ENCODE results near the gene COBL. TPM values are rescaled to one million over a fixed set of nuclear protein-coding genes. Genes with fewer than 3 reads are reported as not detected.

Gene COBL
- total RNA-seq, 4 donors from 2014 or later: 5.9 to 21.3 (median 7.8) TPM

DNA sequence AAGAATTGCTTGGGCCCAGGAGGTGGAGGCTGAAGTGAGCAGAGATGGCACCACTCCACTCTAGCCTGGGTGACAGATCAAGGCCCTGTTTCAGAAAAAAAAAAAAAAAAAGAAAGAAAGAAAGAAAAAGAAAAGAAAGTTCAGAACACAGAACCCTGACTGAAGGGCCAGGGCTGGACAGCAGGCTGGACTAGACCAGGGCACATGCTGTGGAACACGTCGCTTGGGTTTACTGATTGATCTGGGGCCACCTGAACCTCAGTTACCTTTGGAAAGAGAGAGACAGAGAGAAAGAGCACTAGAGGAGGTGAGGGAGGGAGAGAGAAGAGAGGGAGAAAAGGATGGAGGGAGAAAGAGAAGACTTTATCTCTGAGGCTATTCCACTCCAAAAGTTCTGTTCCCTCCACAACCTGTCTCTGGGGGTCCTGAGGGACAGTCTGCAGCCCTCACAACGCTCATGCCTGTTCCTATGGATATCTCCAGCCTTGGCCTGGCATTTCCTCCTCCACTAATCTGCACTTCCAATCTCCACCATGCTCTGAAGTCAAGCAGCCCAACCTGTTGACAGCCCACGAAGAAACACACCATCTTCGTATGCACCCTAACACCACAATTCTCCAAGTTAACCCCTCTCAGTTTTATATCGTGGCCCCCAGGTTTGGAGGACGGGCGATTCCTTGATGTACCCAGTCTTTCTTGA lies 81.8 kb downstream of the COBL start:
- no peak overlapping the region for H3K4me3 ChIP-seq
- no peaks in the 10 kb centered on the region for H3K27me3 ChIP-seq
- no peak for DNase-seq
- H3K36me3 ChIP-seq: no peaks in the 10 kb centered on the region
- no peak overlapping the region for H3K27ac ChIP-seq
- no peaks in the 10 kb centered on the region for H3K4me1 ChIP-seq
- WGBS, 2 donors: 86 to 87% methylated on average over 8 of the region's 8 CpGs
- TF ChIP-seq, protein P1, sequence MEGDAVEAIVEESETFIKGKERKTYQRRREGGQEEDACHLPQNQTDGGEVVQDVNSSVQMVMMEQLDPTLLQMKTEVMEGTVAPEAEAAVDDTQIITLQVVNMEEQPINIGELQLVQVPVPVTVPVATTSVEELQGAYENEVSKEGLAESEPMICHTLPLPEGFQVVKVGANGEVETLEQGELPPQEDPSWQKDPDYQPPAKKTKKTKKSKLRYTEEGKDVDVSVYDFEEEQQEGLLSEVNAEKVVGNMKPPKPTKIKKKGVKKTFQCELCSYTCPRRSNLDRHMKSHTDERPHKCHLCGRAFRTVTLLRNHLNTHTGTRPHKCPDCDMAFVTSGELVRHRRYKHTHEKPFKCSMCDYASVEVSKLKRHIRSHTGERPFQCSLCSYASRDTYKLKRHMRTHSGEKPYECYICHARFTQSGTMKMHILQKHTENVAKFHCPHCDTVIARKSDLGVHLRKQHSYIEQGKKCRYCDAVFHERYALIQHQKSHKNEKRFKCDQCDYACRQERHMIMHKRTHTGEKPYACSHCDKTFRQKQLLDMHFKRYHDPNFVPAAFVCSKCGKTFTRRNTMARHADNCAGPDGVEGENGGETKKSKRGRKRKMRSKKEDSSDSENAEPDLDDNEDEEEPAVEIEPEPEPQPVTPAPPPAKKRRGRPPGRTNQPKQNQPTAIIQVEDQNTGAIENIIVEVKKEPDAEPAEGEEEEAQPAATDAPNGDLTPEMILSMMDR (IDR thresholded peaks at IDR 0.05): no peak
- TF ChIP-seq POLR2A (IDR thresholded peaks at IDR 0.05): no peak
- H3K9me3 ChIP-seq: no peaks in the 10 kb centered on the region
- intact Hi-C loops (cut with DNase I): no loop called here

DNA sequence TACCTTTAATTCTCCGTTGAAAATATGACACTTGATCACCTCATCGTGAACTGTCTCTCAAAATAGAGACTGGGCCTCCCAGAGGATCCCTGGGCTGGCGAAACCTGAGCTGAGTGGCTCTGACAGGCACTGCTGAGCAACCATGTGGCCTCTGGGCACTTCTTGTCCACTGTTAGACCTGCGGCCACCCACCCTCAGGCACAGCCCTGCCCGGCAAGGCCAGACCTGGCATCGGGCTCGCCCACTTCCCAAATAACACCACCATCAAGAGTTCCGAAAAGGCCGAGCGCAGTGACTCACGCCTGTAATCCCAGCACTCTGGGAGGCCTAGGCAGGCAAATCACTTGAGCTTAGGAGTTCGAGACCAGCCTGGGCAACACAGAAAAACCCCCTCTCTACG lies 82.5 kb downstream of the COBL start:
- Histone ChIP-seq H3K9me3 (no peaks in the 10 kb centered on the region), H3K27ac (no peak overlapping the region), H3K36me3 (no peaks in the 10 kb centered on the region), H3K4me3 (no peak overlapping the region), H3K27me3 (no peaks in the 10 kb centered on the region), H3K4me1 (no peaks in the 10 kb centered on the region)
- DNase-seq: no peak
- TF ChIP-seq, protein P1 (IDR thresholded peaks at IDR 0.05): no peak
- no peak for TF ChIP-seq POLR2A (IDR thresholded peaks at IDR 0.05)
- intact Hi-C loops (cut with DNase I): no loop called here
- 72 to 78% methylated on average over 2 to 7 of the region's 13 CpGs for WGBS, 2 donors

DNA sequence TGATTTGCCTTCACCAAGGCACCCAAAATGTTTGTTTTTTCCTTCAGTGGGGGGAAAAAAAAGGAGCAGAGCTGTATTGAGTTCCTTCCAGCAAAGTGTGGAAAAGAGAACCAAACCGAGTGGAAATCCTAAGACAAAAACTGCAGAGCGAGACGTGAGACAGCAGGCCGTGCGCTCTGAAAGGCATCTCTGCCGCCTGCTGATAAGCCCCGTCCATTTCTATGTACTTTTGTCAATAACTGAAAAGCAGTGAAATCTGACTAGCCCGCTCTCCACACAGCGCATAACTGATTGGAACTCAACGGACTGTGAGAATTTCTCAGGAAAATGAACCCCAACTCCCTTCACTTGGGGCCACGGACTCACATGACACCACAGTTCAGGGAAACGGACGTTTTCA lies 83.2 kb downstream of the COBL start:
- no peak overlapping the region for H3K4me3 ChIP-seq
- intact Hi-C loops (cut with DNase I): no loop called here
- no peaks in the 10 kb centered on the region for H3K27me3 ChIP-seq
- no peak overlapping the region for H3K27ac ChIP-seq
- no peak for DNase-seq
- H3K4me1 ChIP-seq: no peaks in the 10 kb centered on the region
- no peaks in the 10 kb centered on the region for H3K36me3 ChIP-seq
- H3K9me3 ChIP-seq: no peaks in the 10 kb centered on the region
- TF ChIP-seq, protein P1 (IDR thresholded peaks at IDR 0.05): no peak
- TF ChIP-seq POLR2A (IDR thresholded peaks at IDR 0.05): no peak
- WGBS, 2 donors: 76 to 82% methylated on average over 11 to 13 of the region's 13 CpGs

DNA sequence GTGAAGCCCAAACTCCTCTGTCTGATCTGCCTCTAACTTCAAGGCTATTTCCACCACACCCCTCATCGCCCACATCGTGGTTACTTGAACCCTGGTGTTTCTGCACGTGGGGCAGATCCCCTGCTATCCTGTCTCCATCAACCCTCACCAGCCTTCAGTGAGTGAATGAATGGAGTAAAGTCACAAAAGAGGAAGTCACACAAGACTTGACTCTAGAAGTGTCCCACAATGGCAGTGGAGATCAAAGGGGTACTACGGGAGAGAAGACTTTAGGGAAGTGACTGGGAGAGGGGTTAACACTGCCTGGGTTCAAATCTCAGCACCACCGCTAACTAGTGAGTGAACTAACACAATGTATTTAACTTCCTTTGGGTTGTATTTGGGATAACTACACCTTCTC lies 85.9 kb downstream of the COBL start:
- no peaks in the 10 kb centered on the region for H3K36me3 ChIP-seq
- 76 to 83% methylated on average over 5 of the region's 5 CpGs for WGBS, 2 donors
- H3K9me3 ChIP-seq: no peaks in the 10 kb centered on the region
- no peak for DNase-seq
- H3K27ac ChIP-seq: no peak overlapping the region
- TF ChIP-seq POLR2A (IDR thresholded peaks at IDR 0.05): no peak
- TF ChIP-seq, protein P1 (IDR thresholded peaks at IDR 0.05): no peak
- H3K4me3 ChIP-seq: no peak overlapping the region
- intact Hi-C loops (cut with DNase I): no loop called here
- H3K27me3 ChIP-seq: no peaks in the 10 kb centered on the region
- H3K4me1 ChIP-seq: peaks cover 0 to 18% (median 9%) of the 10 kb centered on the region in 3 donors

DNA sequence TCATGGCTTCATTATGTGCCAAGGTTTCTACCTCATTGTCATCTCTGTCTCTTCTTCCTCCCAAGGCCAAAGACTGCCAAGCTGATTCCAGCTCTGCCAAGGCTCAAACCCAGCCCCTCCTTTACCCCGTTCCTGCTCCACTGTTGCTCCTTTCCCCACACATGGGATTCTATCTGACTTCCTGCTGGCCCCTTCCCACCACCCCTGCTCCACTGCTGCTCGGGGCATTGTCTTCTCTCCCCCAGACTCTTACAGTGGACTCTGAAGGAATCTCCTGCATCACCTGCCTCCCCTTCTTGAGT lies 86.3 kb downstream of the COBL start:
- no peak for DNase-seq
- WGBS, 2 donors: 56 to 73% methylated on average over 2 of the region's 2 CpGs
- H3K4me1 ChIP-seq: peaks cover 0 to 23% (median 13%) of the 10 kb centered on the region in 3 donors
- no peak overlapping the region for H3K27ac ChIP-seq
- H3K4me3 ChIP-seq: no peak overlapping the region
- no peak for TF ChIP-seq POLR2A (IDR thresholded peaks at IDR 0.05)
- TF ChIP-seq, protein P1 (IDR thresholded peaks at IDR 0.05): no peak
- intact Hi-C loops (cut with DNase I): no loop called here
- H3K36me3 ChIP-seq: no peaks in the 10 kb centered on the region
- no peaks in the 10 kb centered on the region for H3K27me3 ChIP-seq
- H3K9me3 ChIP-seq: no peaks in the 10 kb centered on the region
